Measurements from ENCODE around the gene COG8. TPM values are rescaled to one million over a fixed set of nuclear protein-coding genes. Genes with fewer than 3 reads are reported as not detected.
A peak's percentile ranks its signal among the peaks of the same experiment; 100 is the strongest.

Gene COG8
- total and polyA plus RNA-seq, 2 experiments from 2014 or later: 21.4 to 79.9 TPM

DNA sequence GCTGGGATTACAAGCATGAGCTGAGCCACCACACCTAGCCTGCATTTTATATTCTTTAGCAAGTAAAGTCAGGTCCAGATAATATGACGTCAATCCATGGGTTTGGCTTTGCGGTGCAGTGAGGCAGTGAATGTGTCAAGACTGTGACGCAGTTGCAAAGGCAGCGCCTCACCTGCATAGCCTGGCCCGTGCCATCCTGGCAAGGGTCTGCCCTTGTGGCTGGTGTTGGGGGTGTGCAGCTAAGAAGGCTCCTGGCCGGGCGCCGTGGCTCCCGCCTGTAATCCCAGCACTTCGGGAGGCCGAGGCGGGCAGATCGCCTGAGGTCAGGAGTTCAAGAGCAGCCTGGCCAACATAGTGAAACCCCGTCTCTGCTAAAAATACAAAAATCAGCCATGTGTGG is 15.9 kb downstream of the COG8 start:
- ATAC-seq: no peak
- no peak overlapping the region for H3K4me3 ChIP-seq
- peaks cover 40% of the 10 kb centered on the region for H3K79me2 ChIP-seq (replicated peaks; ENCODE audit: insufficient read depth)
- peaks cover 23% of the 10 kb centered on the region; the same call in 1 of the 2 replicates for H3F3A ChIP-seq (replicated peaks; ENCODE audit: low read depth)
- Mint-ChIP-seq H3K36me3 (ENCODE audit: low read depth) (peaks cover 89% of the 10 kb centered on the region), H3K4me3 (no peak overlapping the region), H3K27me3 (ENCODE audit: insufficient read depth, low read depth, poor library complexity) (peaks cover 21% of the 10 kb centered on the region), H3K9me3 (no peaks in the 10 kb centered on the region), H3K4me1 (peaks cover 8% of the 10 kb centered on the region), H3K27ac (no peak overlapping the region)
- TF ChIP-seq, protein P1, sequence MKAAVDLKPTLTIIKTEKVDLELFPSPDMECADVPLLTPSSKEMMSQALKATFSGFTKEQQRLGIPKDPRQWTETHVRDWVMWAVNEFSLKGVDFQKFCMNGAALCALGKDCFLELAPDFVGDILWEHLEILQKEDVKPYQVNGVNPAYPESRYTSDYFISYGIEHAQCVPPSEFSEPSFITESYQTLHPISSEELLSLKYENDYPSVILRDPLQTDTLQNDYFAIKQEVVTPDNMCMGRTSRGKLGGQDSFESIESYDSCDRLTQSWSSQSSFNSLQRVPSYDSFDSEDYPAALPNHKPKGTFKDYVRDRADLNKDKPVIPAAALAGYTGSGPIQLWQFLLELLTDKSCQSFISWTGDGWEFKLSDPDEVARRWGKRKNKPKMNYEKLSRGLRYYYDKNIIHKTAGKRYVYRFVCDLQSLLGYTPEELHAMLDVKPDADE (IDR thresholded peaks at IDR 0.05): no peak
- TF ChIP-seq STAT1 (IDR thresholded peaks at IDR 0.05; ENCODE audit: unreplicated experiment): no peak
- TF ChIP-seq, protein P2, sequence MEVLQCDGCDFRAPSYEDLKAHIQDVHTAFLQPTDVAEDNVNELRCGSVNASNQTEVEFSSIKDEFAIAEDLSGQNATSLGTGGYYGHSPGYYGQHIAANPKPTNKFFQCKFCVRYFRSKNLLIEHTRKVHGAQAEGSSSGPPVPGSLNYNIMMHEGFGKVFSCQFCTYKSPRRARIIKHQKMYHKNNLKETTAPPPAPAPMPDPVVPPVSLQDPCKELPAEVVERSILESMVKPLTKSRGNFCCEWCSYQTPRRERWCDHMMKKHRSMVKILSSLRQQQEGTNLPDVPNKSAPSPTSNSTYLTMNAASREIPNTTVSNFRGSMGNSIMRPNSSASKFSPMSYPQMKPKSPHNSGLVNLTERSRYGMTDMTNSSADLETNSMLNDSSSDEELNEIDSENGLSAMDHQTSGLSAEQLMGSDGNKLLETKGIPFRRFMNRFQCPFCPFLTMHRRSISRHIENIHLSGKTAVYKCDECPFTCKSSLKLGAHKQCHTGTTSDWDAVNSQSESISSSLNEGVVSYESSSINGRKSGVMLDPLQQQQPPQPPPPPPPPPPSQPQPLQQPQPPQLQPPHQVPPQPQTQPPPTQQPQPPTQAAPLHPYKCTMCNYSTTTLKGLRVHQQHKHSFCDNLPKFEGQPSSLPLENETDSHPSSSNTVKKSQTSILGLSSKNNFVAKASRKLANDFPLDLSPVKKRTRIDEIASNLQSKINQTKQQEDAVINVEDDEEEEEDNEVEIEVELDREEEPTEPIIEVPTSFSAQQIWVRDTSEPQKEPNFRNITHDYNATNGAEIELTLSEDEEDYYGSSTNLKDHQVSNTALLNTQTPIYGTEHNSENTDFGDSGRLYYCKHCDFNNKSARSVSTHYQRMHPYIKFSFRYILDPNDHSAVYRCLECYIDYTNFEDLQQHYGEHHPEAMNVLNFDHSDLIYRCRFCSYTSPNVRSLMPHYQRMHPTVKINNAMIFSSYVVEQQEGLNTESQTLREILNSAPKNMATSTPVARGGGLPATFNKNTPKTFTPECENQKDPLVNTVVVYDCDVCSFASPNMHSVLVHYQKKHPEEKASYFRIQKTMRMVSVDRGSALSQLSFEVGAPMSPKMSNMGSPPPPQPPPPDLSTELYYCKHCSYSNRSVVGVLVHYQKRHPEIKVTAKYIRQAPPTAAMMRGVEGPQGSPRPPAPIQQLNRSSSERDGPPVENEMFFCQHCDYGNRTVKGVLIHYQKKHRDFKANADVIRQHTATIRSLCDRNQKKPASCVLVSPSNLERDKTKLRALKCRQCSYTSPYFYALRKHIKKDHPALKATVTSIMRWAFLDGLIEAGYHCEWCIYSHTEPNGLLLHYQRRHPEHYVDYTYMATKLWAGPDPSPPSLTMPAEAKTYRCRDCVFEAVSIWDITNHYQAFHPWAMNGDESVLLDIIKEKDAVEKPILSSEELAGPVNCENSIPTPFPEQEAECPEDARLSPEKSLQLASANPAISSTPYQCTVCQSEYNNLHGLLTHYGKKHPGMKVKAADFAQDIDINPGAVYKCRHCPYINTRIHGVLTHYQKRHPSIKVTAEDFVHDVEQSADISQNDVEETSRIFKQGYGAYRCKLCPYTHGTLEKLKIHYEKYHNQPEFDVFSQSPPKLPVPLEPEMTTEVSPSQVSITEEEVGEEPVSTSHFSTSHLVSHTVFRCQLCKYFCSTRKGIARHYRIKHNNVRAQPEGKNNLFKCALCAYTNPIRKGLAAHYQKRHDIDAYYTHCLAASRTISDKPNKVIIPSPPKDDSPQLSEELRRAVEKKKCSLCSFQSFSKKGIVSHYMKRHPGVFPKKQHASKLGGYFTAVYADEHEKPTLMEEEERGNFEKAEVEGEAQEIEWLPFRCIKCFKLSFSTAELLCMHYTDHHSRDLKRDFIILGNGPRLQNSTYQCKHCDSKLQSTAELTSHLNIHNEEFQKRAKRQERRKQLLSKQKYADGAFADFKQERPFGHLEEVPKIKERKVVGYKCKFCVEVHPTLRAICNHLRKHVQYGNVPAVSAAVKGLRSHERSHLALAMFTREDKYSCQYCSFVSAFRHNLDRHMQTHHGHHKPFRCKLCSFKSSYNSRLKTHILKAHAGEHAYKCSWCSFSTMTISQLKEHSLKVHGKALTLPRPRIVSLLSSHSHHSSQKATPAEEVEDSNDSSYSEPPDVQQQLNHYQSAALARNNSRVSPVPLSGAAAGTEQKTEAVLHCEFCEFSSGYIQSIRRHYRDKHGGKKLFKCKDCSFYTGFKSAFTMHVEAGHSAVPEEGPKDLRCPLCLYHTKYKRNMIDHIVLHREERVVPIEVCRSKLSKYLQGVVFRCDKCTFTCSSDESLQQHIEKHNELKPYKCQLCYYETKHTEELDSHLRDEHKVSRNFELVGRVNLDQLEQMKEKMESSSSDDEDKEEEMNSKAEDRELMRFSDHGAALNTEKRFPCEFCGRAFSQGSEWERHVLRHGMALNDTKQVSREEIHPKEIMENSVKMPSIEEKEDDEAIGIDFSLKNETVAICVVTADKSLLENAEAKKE (CRISPR knock-in tag; IDR thresholded peaks at IDR 0.05): no peak
- TF ChIP-seq NANOG (IDR thresholded peaks at IDR 0.05; ENCODE audit: borderline replicate concordance): no peak
- H3K4me1 ChIP-seq (ENCODE audit: insufficient read depth): peaks cover 11% of the 10 kb centered on the region
- DNase-seq (ENCODE audit: low spot score): no peak
- H2AFZ ChIP-seq: no peak overlapping the region
- peak overlapping the region; percentile 39; the same call in 1 of the 2 replicates for H3K27ac ChIP-seq (ENCODE audit: low read depth)
- H3K27me3 ChIP-seq (ENCODE audit: insufficient read depth): no peaks in the 10 kb centered on the region
- H3K9me2 ChIP-seq (ENCODE audit: insufficient read depth): no peaks in the 10 kb centered on the region
- H3K4me2 ChIP-seq: no peak overlapping the region
- H3K36me3 ChIP-seq (ENCODE audit: insufficient read depth): peaks cover 15% of the 10 kb centered on the region
- peaks cover 42% of the 10 kb centered on the region for H4K20me1 ChIP-seq (replicated peaks; ENCODE audit: insufficient read depth)

- Histone ChIP-seq H3K36me3 (ENCODE audit: insufficient read depth) (peaks cover 11% of the 10 kb centered on the region), H2AFZ (no peak overlapping the region), H3K27me3 (ENCODE audit: insufficient read depth) (no peaks in the 10 kb centered on the region), H3F3A (replicated peaks; ENCODE audit: low read depth) (peaks cover 18% of the 10 kb centered on the region; the same call in 1 of the 2 replicates), H3K79me2 (replicated peaks; ENCODE audit: insufficient read depth) (peaks cover 30% of the 10 kb centered on the region), H3K4me2 (no peak overlapping the region), H4K20me1 (replicated peaks; ENCODE audit: insufficient read depth) (peaks cover 35% of the 10 kb centered on the region), H3K4me1 (ENCODE audit: insufficient read depth) (peaks cover 5% of the 10 kb centered on the region; the same call in 1 of the 2 replicates), H3K27ac (ENCODE audit: low read depth) (no peak overlapping the region; the same call in 1 of the 2 replicates), H3K9me2 (ENCODE audit: insufficient read depth) (no peaks in the 10 kb centered on the region), H3K4me3 (no peak overlapping the region)
- Mint-ChIP-seq H3K4me1 (peaks cover 5% of the 10 kb centered on the region), H3K9me3 (no peaks in the 10 kb centered on the region), H3K36me3 (ENCODE audit: low read depth) (peaks cover 86% of the 10 kb centered on the region), H3K4me3 (no peak overlapping the region), H3K27ac (no peak overlapping the region), H3K27me3 (ENCODE audit: insufficient read depth, low read depth, poor library complexity) (peaks cover 16% of the 10 kb centered on the region)
- TF ChIP-seq EZH2 (IDR thresholded peaks at IDR 0.05; ENCODE audit: low read depth, unreplicated experiment) (no peak), POLR2AphosphoS5 (IDR thresholded peaks at IDR 0.05; ENCODE audit: low read depth) (0 out of 2 replicates have a peak, but pooled peaks have one; percentile 15), STAT1 (IDR thresholded peaks at IDR 0.05; ENCODE audit: unreplicated experiment) (no peak), ZNF331 (CRISPR knock-in tag; IDR thresholded peaks at IDR 0.05; ENCODE audit: low read depth) (no peak), NANOG (IDR thresholded peaks at IDR 0.05; ENCODE audit: borderline replicate concordance) (no peak)
- TF ChIP-seq, protein P3, sequence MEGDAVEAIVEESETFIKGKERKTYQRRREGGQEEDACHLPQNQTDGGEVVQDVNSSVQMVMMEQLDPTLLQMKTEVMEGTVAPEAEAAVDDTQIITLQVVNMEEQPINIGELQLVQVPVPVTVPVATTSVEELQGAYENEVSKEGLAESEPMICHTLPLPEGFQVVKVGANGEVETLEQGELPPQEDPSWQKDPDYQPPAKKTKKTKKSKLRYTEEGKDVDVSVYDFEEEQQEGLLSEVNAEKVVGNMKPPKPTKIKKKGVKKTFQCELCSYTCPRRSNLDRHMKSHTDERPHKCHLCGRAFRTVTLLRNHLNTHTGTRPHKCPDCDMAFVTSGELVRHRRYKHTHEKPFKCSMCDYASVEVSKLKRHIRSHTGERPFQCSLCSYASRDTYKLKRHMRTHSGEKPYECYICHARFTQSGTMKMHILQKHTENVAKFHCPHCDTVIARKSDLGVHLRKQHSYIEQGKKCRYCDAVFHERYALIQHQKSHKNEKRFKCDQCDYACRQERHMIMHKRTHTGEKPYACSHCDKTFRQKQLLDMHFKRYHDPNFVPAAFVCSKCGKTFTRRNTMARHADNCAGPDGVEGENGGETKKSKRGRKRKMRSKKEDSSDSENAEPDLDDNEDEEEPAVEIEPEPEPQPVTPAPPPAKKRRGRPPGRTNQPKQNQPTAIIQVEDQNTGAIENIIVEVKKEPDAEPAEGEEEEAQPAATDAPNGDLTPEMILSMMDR (conservative IDR thresholded peaks at IDR 0.05; ENCODE audit: low read depth in 2 of 2): no peak
- no peak for ATAC-seq
- DNase-seq (ENCODE audit: low spot score): no peak
Measured at GRCh38 chr16:69322343-69322742, 17.0 kb downstream of the COG8 start.

Data from GM23338 (cell line).